ENCODE data around the gene PPP2R2C.

Gene PPP2R2C

GRCh38 chr4:6458528-6458927 lies 13.9 kb downstream of the PPP2R2C start:
- H3K9ac ChIP-seq (ENCODE audit: low read depth in 1 of 2, low read length in 2 of 2) = no peak overlapping the region
- H3K36me3 ChIP-seq (ENCODE audit: control insufficient read depth in 1 of 2, insufficient read depth in 2 of 2, low read length in 2 of 2) = no peaks in the 10 kb centered on the region
- H3K27me3 ChIP-seq (ENCODE audit: control insufficient read depth in 1 of 2, insufficient read depth in 2 of 2, low read length in 2 of 2) = peaks cover 0 to 2% of the 10 kb centered on the region in 2 donors
- peaks cover 0 to 4% of the 10 kb centered on the region in 2 donors for H3K9me3 ChIP-seq (ENCODE audit: control insufficient read depth in 1 of 2, low read length in 2 of 2)
- H3K4me3 ChIP-seq (ENCODE audit: low read depth in 1 of 2, low read length in 2 of 2) = no peak overlapping the region
- no peaks in the 10 kb centered on the region for H3K4me1 ChIP-seq (ENCODE audit: control insufficient read depth in 1 of 2, insufficient read depth in 2 of 2, low read length in 2 of 2)
- no peak overlapping the region for H3K27ac ChIP-seq (ENCODE audit: low read depth, low read length)

- Histone ChIP-seq H3K9me3 (ENCODE audit: control insufficient read depth in 1 of 2, low read length in 2 of 2) (peaks cover 0 to 4% of the 10 kb centered on the region in 2 donors), H3K4me3 (ENCODE audit: low read depth in 1 of 2, low read length in 2 of 2) (no peak overlapping the region), H3K4me1 (ENCODE audit: control insufficient read depth in 1 of 2, insufficient read depth in 2 of 2, low read length in 2 of 2) (no peaks in the 10 kb centered on the region), H3K27ac (ENCODE audit: low read depth, low read length) (no peak overlapping the region), H3K9ac (ENCODE audit: low read depth in 1 of 2, low read length in 2 of 2) (no peak overlapping the region), H3K27me3 (ENCODE audit: control insufficient read depth in 1 of 2, insufficient read depth in 2 of 2, low read length in 2 of 2) (peaks cover 0 to 2% of the 10 kb centered on the region in 2 donors), H3K36me3 (ENCODE audit: control insufficient read depth in 1 of 2, insufficient read depth in 2 of 2, low read length in 2 of 2) (no peaks in the 10 kb centered on the region)
Observed at GRCh38 chr4:6456450-6456849, 16.0 kb downstream of the PPP2R2C start.

GRCh38 chr4:6454112-6454910 lies 18.1 kb downstream of the PPP2R2C start:
- Histone ChIP-seq H3K36me3 (ENCODE audit: control insufficient read depth in 1 of 2, insufficient read depth in 2 of 2, low read length in 2 of 2) (no peaks in the 10 kb centered on the region), H3K4me3 (ENCODE audit: low read depth in 1 of 2, low read length in 2 of 2) (no peak overlapping the region), H3K9me3 (ENCODE audit: control insufficient read depth in 1 of 2, low read length in 2 of 2) (peaks cover 0 to 4% of the 10 kb centered on the region in 2 donors), H3K9ac (ENCODE audit: low read depth in 1 of 2, low read length in 2 of 2) (no peak overlapping the region), H3K27ac (ENCODE audit: low read depth, low read length) (no peak overlapping the region), H3K27me3 (ENCODE audit: control insufficient read depth in 1 of 2, insufficient read depth in 2 of 2, low read length in 2 of 2) (peaks cover 0 to 2% of the 10 kb centered on the region in 2 donors), H3K4me1 (ENCODE audit: control insufficient read depth in 1 of 2, insufficient read depth in 2 of 2, low read length in 2 of 2) (no peaks in the 10 kb centered on the region)

GRCh38 chr4:6453688-6453990 lies 18.8 kb downstream of the PPP2R2C start:
- Histone ChIP-seq H3K36me3 (ENCODE audit: control insufficient read depth in 1 of 2, insufficient read depth in 2 of 2, low read length in 2 of 2) (no peaks in the 10 kb centered on the region), H3K9me3 (ENCODE audit: control insufficient read depth in 1 of 2, low read length in 2 of 2) (peaks cover 0 to 2% of the 10 kb centered on the region in 2 donors), H3K27ac (ENCODE audit: low read depth, low read length) (no peak overlapping the region), H3K9ac (ENCODE audit: low read depth in 1 of 2, low read length in 2 of 2) (no peak overlapping the region), H3K4me1 (ENCODE audit: control insufficient read depth in 1 of 2, insufficient read depth in 2 of 2, low read length in 2 of 2) (no peaks in the 10 kb centered on the region), H3K27me3 (ENCODE audit: control insufficient read depth in 1 of 2, insufficient read depth in 2 of 2, low read length in 2 of 2) (peaks cover 0 to under 1% of the 10 kb centered on the region in 2 donors), H3K4me3 (ENCODE audit: low read depth in 1 of 2, low read length in 2 of 2) (no peak overlapping the region)

GRCh38 chr4:6452897-6453687 lies 19.3 kb downstream of the PPP2R2C start:
- no peaks in the 10 kb centered on the region for H3K36me3 ChIP-seq (ENCODE audit: control insufficient read depth in 1 of 2, insufficient read depth in 2 of 2, low read length in 2 of 2)
- no peaks in the 10 kb centered on the region for H3K4me1 ChIP-seq (ENCODE audit: control insufficient read depth in 1 of 2, insufficient read depth in 2 of 2, low read length in 2 of 2)
- H3K9ac ChIP-seq (ENCODE audit: low read depth in 1 of 2, low read length in 2 of 2) = no peak overlapping the region
- H3K27ac ChIP-seq (ENCODE audit: low read depth, low read length) = no peak overlapping the region
- no peaks in the 10 kb centered on the region for H3K9me3 ChIP-seq (ENCODE audit: control insufficient read depth in 1 of 2, low read length in 2 of 2)
- no peaks in the 10 kb centered on the region for H3K27me3 ChIP-seq (ENCODE audit: control insufficient read depth in 1 of 2, insufficient read depth in 2 of 2, low read length in 2 of 2)
- no peak overlapping the region for H3K4me3 ChIP-seq (ENCODE audit: low read depth in 1 of 2, low read length in 2 of 2)

GRCh38 chr4:6452116-6452896 lies 20.1 kb downstream of the PPP2R2C start:
- no peaks in the 10 kb centered on the region for H3K4me1 ChIP-seq (ENCODE audit: control insufficient read depth in 1 of 2, insufficient read depth in 2 of 2, low read length in 2 of 2)
- no peaks in the 10 kb centered on the region for H3K36me3 ChIP-seq (ENCODE audit: control insufficient read depth in 1 of 2, insufficient read depth in 2 of 2, low read length in 2 of 2)
- no peak overlapping the region for H3K27ac ChIP-seq (ENCODE audit: low read depth, low read length)
- H3K9me3 ChIP-seq (ENCODE audit: control insufficient read depth in 1 of 2, low read length in 2 of 2) = no peaks in the 10 kb centered on the region
- H3K27me3 ChIP-seq (ENCODE audit: control insufficient read depth in 1 of 2, insufficient read depth in 2 of 2, low read length in 2 of 2) = no peaks in the 10 kb centered on the region
- H3K4me3 ChIP-seq (ENCODE audit: low read depth in 1 of 2, low read length in 2 of 2) = no peak overlapping the region
- H3K9ac ChIP-seq (ENCODE audit: low read depth in 1 of 2, low read length in 2 of 2) = no peak overlapping the region

GRCh38 chr4:6451309-6451708 lies 21.1 kb downstream of the PPP2R2C start:
- no peaks in the 10 kb centered on the region for H3K9me3 ChIP-seq (ENCODE audit: control insufficient read depth in 1 of 2, low read length in 2 of 2)
- no peaks in the 10 kb centered on the region for H3K4me1 ChIP-seq (ENCODE audit: control insufficient read depth in 1 of 2, insufficient read depth in 2 of 2, low read length in 2 of 2)
- no peak overlapping the region for H3K27ac ChIP-seq (ENCODE audit: low read depth, low read length)
- no peak overlapping the region for H3K4me3 ChIP-seq (ENCODE audit: low read depth in 1 of 2, low read length in 2 of 2)
- no peak overlapping the region for H3K9ac ChIP-seq (ENCODE audit: low read depth in 1 of 2, low read length in 2 of 2)
- no peaks in the 10 kb centered on the region for H3K27me3 ChIP-seq (ENCODE audit: control insufficient read depth in 1 of 2, insufficient read depth in 2 of 2, low read length in 2 of 2)
- no peaks in the 10 kb centered on the region for H3K36me3 ChIP-seq (ENCODE audit: control insufficient read depth in 1 of 2, insufficient read depth in 2 of 2, low read length in 2 of 2)

- H3K36me3 ChIP-seq (ENCODE audit: control insufficient read depth in 1 of 2, insufficient read depth in 2 of 2, low read length in 2 of 2) = no peaks in the 10 kb centered on the region
- H3K27ac ChIP-seq (ENCODE audit: low read depth, low read length) = no peak overlapping the region
- no peaks in the 10 kb centered on the region for H3K4me1 ChIP-seq (ENCODE audit: control insufficient read depth in 1 of 2, insufficient read depth in 2 of 2, low read length in 2 of 2)
Observed at GRCh38 chr4:6450709-6451108, 21.7 kb downstream of the PPP2R2C start.

GRCh38 chr4:6449746-6450369 lies 22.6 kb downstream of the PPP2R2C start:
- Histone ChIP-seq H3K9me3 (ENCODE audit: control insufficient read depth in 1 of 2, low read length in 2 of 2) (no peaks in the 10 kb centered on the region), H3K4me3 (ENCODE audit: low read depth in 1 of 2, low read length in 2 of 2) (no peak overlapping the region), H3K9ac (ENCODE audit: low read depth in 1 of 2, low read length in 2 of 2) (no peak overlapping the region), H3K36me3 (ENCODE audit: control insufficient read depth in 1 of 2, insufficient read depth in 2 of 2, low read length in 2 of 2) (no peaks in the 10 kb centered on the region), H3K27ac (ENCODE audit: low read depth, low read length) (no peak overlapping the region), H3K4me1 (ENCODE audit: control insufficient read depth in 1 of 2, insufficient read depth in 2 of 2, low read length in 2 of 2) (no peaks in the 10 kb centered on the region), H3K27me3 (ENCODE audit: control insufficient read depth in 1 of 2, insufficient read depth in 2 of 2, low read length in 2 of 2) (no peaks in the 10 kb centered on the region)

More at GRCh38 chr4:6450709-6451108, 21.7 kb downstream of the PPP2R2C start:
- Histone ChIP-seq H3K9ac (ENCODE audit: low read depth in 1 of 2, low read length in 2 of 2) (no peak overlapping the region), H3K4me3 (ENCODE audit: low read depth in 1 of 2, low read length in 2 of 2) (no peak overlapping the region), H3K27me3 (ENCODE audit: control insufficient read depth in 1 of 2, insufficient read depth in 2 of 2, low read length in 2 of 2) (no peaks in the 10 kb centered on the region), H3K9me3 (ENCODE audit: control insufficient read depth in 1 of 2, low read length in 2 of 2) (no peaks in the 10 kb centered on the region)
